ENCODE results near the gene LCN12.

Gene LCN12

GRCh38 chr9:136972335-136972734 lies 20.3 kb downstream of the LCN12 start:
- DNase-seq, result no peak

GRCh38 chr9:136972743-136973142 lies 20.7 kb downstream of the LCN12 start:
- no peak for DNase-seq

GRCh38 chr9:136973618-136974617 lies 21.8 kb downstream of the LCN12 start:
- no peak for DNase-seq

- peak in 1 of 56 donors; percentile 36 for DNase-seq
These were observed 22.9 kb downstream of the LCN12 start for GRCh38 chr9:136974817-136975535.

- DNase-seq, result peak in 52 of 56 donors; percentile 29 to 89 (median 67)
These were observed 23.6 kb downstream of the LCN12 start for GRCh38 chr9:136975644-136976043.

- peak; percentile 44 to 98 (median 92) for DNase-seq
These were observed 25.1 kb downstream of the LCN12 start, which contains the start of gene PTGDS for GRCh38 chr9:136977223-136977622. PTGDS (plus strand) TSS chr9:136977504; CDS start chr9:136977579, 75 bp downstream.

GRCh38 chr9:136977649-136978072 lies 25.6 kb downstream of the LCN12 start:
- peak in 1 of 56 donors; percentile 89 for DNase-seq

- DNase-seq, result peak in 55 of 56 donors; percentile 34 to 100 (median 90)
These were observed 26.2 kb downstream of the LCN12 start for GRCh38 chr9:136978073-136978864.

- DNase-seq, result peak in 4 of 56 donors; percentile 59 to 72 (median 63)
These were observed 26.9 kb downstream of the LCN12 start for GRCh38 chr9:136978865-136979544.

- peak in 5 of 56 donors; percentile 16 to 62 (median 32) for DNase-seq
These were observed 27.9 kb downstream of the LCN12 start for GRCh38 chr9:136979769-136980587.

GRCh38 chr9:136980669-136981478 lies 28.8 kb downstream of the LCN12 start:
- DNase-seq, result peak in 5 of 56 donors; percentile 42 to 73 (median 47)

- peak in 40 of 56 donors; percentile 29 to 85 (median 58) for DNase-seq
These were observed 29.6 kb downstream of the LCN12 start for GRCh38 chr9:136981588-136982231.

- DNase-seq, result peak in 38 of 56 donors; percentile 40 to 91 (median 72)
These were observed 30.4 kb downstream of the LCN12 start, which contains the start of gene LCNL1 for GRCh38 chr9:136982232-136983051. LCNL1 (plus strand) TSS chr9:136982993; CDS start chr9:136983587, 594 bp downstream.

- DNase-seq, result peak in 13 of 56 donors; percentile 39 to 81 (median 65)
These were observed 31.1 kb downstream of the LCN12 start for GRCh38 chr9:136983167-136983566.

GRCh38 chr9:136983656-136984314 lies 31.7 kb downstream of the LCN12 start:
- peak in 4 of 56 donors; percentile 29 to 72 (median 53) for DNase-seq

GRCh38 chr9:136984464-136985026 lies 32.5 kb downstream of the LCN12 start:
- DNase-seq, result peak in 3 of 56 donors; percentile 33 to 60 (median 41)
